HCT116 (cell line): ENCODE data around the gene HAGH. TPM values are rescaled to one million over a fixed set of nuclear protein-coding genes. Genes with fewer than 3 reads are reported as not detected.

Source experiments
- ATAC-seq: fragments of 200-7000 bp; cut with Tn5 transposase; 2 replicates; pipeline ENCODE4 v1.9.1; 2020; ENCODE audit warnings: mild to moderate bottlenecking, moderate library complexity
- BruUV-seq: library from RNA; stranded (reverse); fragments of 400-500 nt; replicated peaks from 2 replicates; lab custom pipeline; 2021; lab: Mats Ljungman, UMichigan
- CTCF ChIA-PET: fragments of 300-600 bp; sonication (Branson Sonifier 250); formaldehyde crosslinking; loops from one replicate; lab custom pipeline; 2021; ENCODE audit warnings: antibody characterized with exemption; lab: Charles Lee
- POLR2A ChIA-PET: fragments of 300-600, 350-600 bp; sonication (Branson Sonifier 250); formaldehyde crosslinking; loops from one replicate; lab custom pipeline; 2021; ENCODE audit warnings: antibody characterized with exemption; lab: Charles Lee
- RAD21 ChIA-PET, 2 experiments: fragments of 300-600 bp; sonication (Branson Sonifier 250); formaldehyde crosslinking; loops; one replicate each; lab custom pipeline; 2023; ENCODE audit warnings: low total read pairs in 2 of 2; ENCODE audit not compliant: uncharacterized antibody in 2 of 2, unreplicated experiment in 2 of 2, low non-redundant PET in 1 of 2; lab: Charles Lee
- DNase-seq: peaks from one replicate; pipeline ENCODE4 v3.0.0-alpha.2; 2010; ENCODE audit warnings: low read depth, low spot score
- H2AFZ ChIP-seq: fragments of 200-600 bp; shearing (Covaris generic), sonication (generic); 2 replicates; pipeline ENCODE4 v1.6.1; 2017; ENCODE audit warnings: low read depth, mixed run types, mixed read lengths, antibody characterized with exemption, low read length; ENCODE audit not compliant: poor library complexity, severe bottlenecking
- H3K27ac ChIP-seq: 2 replicates; pipeline ENCODE4 v1.5.1; 2012; ENCODE audit warnings: low read depth, low read length
- H3K27me3 ChIP-seq: fragments of 200-600 bp; sonication (generic); 2 replicates; pipeline ENCODE4 v1.6.1; 2016; ENCODE audit warnings: mixed run types, low read length, mixed read lengths; ENCODE audit not compliant: insufficient read depth
- H3K36me3 ChIP-seq, 2 experiments: fragments of 200-500 bp in 1 of 2; fragments of 200-600 bp in 1 of 2; sonication (Bioruptor generic) in 1 of 2; sonication (generic) in 1 of 2; 2 replicates each; pipeline versions ENCODE4 v1.5.1 to v1.6.1; 2014 to 2016; ENCODE audit warnings: low read length in 2 of 2, inconsistent platforms in 1 of 2, mixed read lengths in 1 of 2, mixed run types in 1 of 2; ENCODE audit not compliant: insufficient read depth in 2 of 2, control insufficient read depth in 1 of 2
- H3K4me1 ChIP-seq, 2 experiments: fragments of 200-600 bp in 1 of 2; sonication (generic) in 1 of 2; 2 replicates each; pipeline versions ENCODE4 v1.5.1 to v1.6.1; 2012 to 2017; ENCODE audit warnings: low read length in 2 of 2, inconsistent platforms in 1 of 2, mild to moderate bottlenecking in 1 of 2, mixed read lengths in 1 of 2, mixed run types in 1 of 2, moderate library complexity in 1 of 2; ENCODE audit not compliant: insufficient read depth in 2 of 2, control insufficient read depth in 1 of 2
- H3K4me2 ChIP-seq: fragments of 200-600 bp; sonication (generic); 2 replicates; pipeline ENCODE4 v1.6.1; 2017; ENCODE audit warnings: mixed run types, low read length, mixed read lengths
- H3K4me3 ChIP-seq, 2 experiments: fragments of 200-600 bp in 1 of 2; sonication (generic) in 1 of 2; replicated peaks in 1 of 2; 2 replicates each; pipeline ENCODE4 v1.5.1; 2011 to 2016; ENCODE audit warnings: low read length in 2 of 2, control low read depth in 1 of 2, low read depth in 1 of 2, mild to moderate bottlenecking in 1 of 2, mixed read lengths in 1 of 2, mixed run types in 1 of 2
- H3K79me2 ChIP-seq: fragments of 200-600 bp; sonication (generic); 2 replicates; pipeline ENCODE4 v1.6.1; 2017; ENCODE audit warnings: mild to moderate bottlenecking, mixed run types, low read length, moderate library complexity, mixed read lengths; ENCODE audit not compliant: insufficient read depth
- H3K9ac ChIP-seq: fragments of 200-600 bp; sonication (generic); 2 replicates; pipeline ENCODE4 v1.6.1; 2016; ENCODE audit warnings: low read length, mixed read lengths
- H3K9me2 ChIP-seq: fragments of 200-600 bp; sonication (generic), shearing (Covaris generic); 2 replicates; pipeline ENCODE4 v1.6.1; 2017; ENCODE audit warnings: mixed run types, mild to moderate bottlenecking, moderate library complexity; ENCODE audit not compliant: insufficient read depth
- H3K9me3 ChIP-seq, 2 experiments: fragments of 200-500 bp in 1 of 2; fragments of 200-600 bp in 1 of 2; sonication (Bioruptor generic) in 1 of 2; sonication (generic) in 1 of 2; 2 replicates each; pipeline ENCODE4 v1.6.1; 2014 to 2017; ENCODE audit warnings: low read length in 2 of 2, mixed read lengths in 2 of 2, inconsistent platforms in 1 of 2, low read depth in 1 of 2, mild to moderate bottlenecking in 1 of 2, mixed run types in 1 of 2, moderate library complexity in 1 of 2; ENCODE audit not compliant: control insufficient read depth in 1 of 2, insufficient read depth in 1 of 2
- H4K20me1 ChIP-seq: fragments of 200-600 bp; sonication (generic), shearing (Covaris generic); 2 replicates; pipeline ENCODE4 v1.6.1; 2017; ENCODE audit warnings: mixed run types, mild to moderate bottlenecking, moderate library complexity; ENCODE audit not compliant: insufficient read depth
- CBX3 ChIP-seq: IDR thresholded peaks from 2 replicates; pipeline ENCODE4 v1.6.1; 2012; ENCODE audit warnings: low read depth
- CTCF ChIP-seq, 3 experiments: fragments of 200-600 bp in 1 of 3; sonication (generic) in 1 of 3; IDR thresholded peaks in 2 of 3; conservative IDR thresholded peaks in 1 of 3; 2 replicates each; pipeline ENCODE4 v1.5.1; 2012 to 2017; ENCODE audit warnings: low read depth in 2 of 3, low read length in 2 of 3, antibody characterized with exemption in 1 of 3, borderline replicate concordance in 1 of 3, control low read depth in 1 of 3, mild to moderate bottlenecking in 1 of 3, mixed read lengths in 1 of 3, mixed run types in 1 of 3, moderate library complexity in 1 of 3; ENCODE audit not compliant: insufficient read depth in 1 of 3
- ELF1 ChIP-seq: IDR thresholded peaks from 2 replicates; pipeline ENCODE4 v1.6.1; 2012; ENCODE audit warnings: low read depth, borderline replicate concordance
- EZH2phosphoT487 ChIP-seq: fragments of 200-600 bp; IDR thresholded peaks from 2 replicates; pipeline ENCODE4 v1.6.1; 2018; ENCODE audit warnings: antibody characterized with exemption, borderline replicate concordance
- JUND ChIP-seq: IDR thresholded peaks from 2 replicates; pipeline ENCODE4 v1.6.1; 2012
- MAX ChIP-seq: IDR thresholded peaks from 2 replicates; pipeline ENCODE4 v1.6.1; 2012
- POLR2AphosphoS5 ChIP-seq: IDR thresholded peaks from 2 replicates; pipeline ENCODE4 v1.6.1; 2011; ENCODE audit warnings: mild to moderate bottlenecking, low read depth, low read length, moderate library complexity
- RAD21 ChIP-seq: IDR thresholded peaks from 2 replicates; pipeline ENCODE4 v1.6.1; 2012; ENCODE audit warnings: low read depth, mild to moderate bottlenecking
- SP1 ChIP-seq: IDR thresholded peaks from 2 replicates; pipeline ENCODE4 v1.6.1; 2012; ENCODE audit warnings: low read depth
- SRF ChIP-seq: IDR thresholded peaks from 2 replicates; pipeline ENCODE4 v1.6.1; 2012; ENCODE audit warnings: low read depth
- TCF7L2 ChIP-seq: IDR thresholded peaks from 2 replicates; pipeline ENCODE4 v1.7.0; 2011; ENCODE audit warnings: borderline replicate concordance, inconsistent platforms; ENCODE audit not compliant: insufficient read depth, insufficient read length; ENCODE audit errors: extremely low read depth
- ZBTB33 ChIP-seq: IDR thresholded peaks from 2 replicates; pipeline ENCODE4 v1.6.1; 2011; ENCODE audit warnings: mild to moderate bottlenecking, low read length, moderate library complexity; ENCODE audit not compliant: insufficient replicate concordance; ENCODE audit errors: extremely low read depth
- ZNF274 ChIP-seq: fragments of 200-500 bp; sonication (Bioruptor generic); IDR thresholded peaks from 2 replicates; pipeline ENCODE4 v1.6.1; 2014; ENCODE audit warnings: mild to moderate bottlenecking, low read depth, low read length, inconsistent platforms
- intact Hi-C: fragments of 100-400 bp; cut with micrococcal nuclease; formaldehyde crosslinking; loops from 2 replicates; pipeline ENCODE4 v1.10.0; 2022
- total RNA-seq: library from RNA; stranded (reverse); gene quantifications from one replicate; pipeline ENCODE4 v1.2.1, GENCODE V29; 2021; ENCODE audit not compliant: unreplicated experiment
- TF ChIP-seq, protein P1 (sequence below): IDR thresholded peaks from 2 replicates; pipeline ENCODE4 v1.6.1; 2012; ENCODE audit warnings: low read depth

Gene HAGH
- total RNA-seq, 1 experiment from 2014 or later, result 39.1 TPM

GRCh38 chr16:1775846-1776671, 50.6 kb downstream of the HAGH start:
- Histone ChIP-seq H3K9me3 (no peaks in the 10 kb centered on the region), H3K4me1 (peaks cover 6 to 21% of the 10 kb centered on the region in 2 experiments), H3K9ac (no peak overlapping the region), H3K4me3 (no peak overlapping the region), H3K4me2 (no peak overlapping the region), H2AFZ (no peak overlapping the region), H3K9me2 (no peaks in the 10 kb centered on the region), H3K36me3 (peaks cover 0 to 8% of the 10 kb centered on the region in 2 experiments; a peak in 3 of 4 replicates), H4K20me1 (no peaks in the 10 kb centered on the region), H3K27me3 (no peaks in the 10 kb centered on the region), H3K79me2 (peaks cover 41% of the 10 kb centered on the region), H3K27ac (no peak overlapping the region)
- BruUV-seq, result no TSS peak
- DNase-seq (no peak), ATAC-seq (no peak)
- TF ChIP-seq EZH2phosphoT487 (no peak), SP1 (no peak), ELF1 (no peak), RAD21 (no peak), CBX3 (no peak), ZNF274 (no peak), SRF (no peak), JUND (no peak), TCF7L2 (no peak), MAX (no peak), CTCF (IDR thresholded peaks at IDR 0.05 in 2 of 3, conservative IDR thresholded peaks at IDR 0.05 in 1 of 3; ENCODE audit: borderline replicate concordance in 1 of 3, insufficient read depth in 1 of 3, low read depth in 2 of 3, low read length in 2 of 3) (no peak), POLR2AphosphoS5 (no peak), ZBTB33 (no peak)
- TF ChIP-seq, protein P1, sequence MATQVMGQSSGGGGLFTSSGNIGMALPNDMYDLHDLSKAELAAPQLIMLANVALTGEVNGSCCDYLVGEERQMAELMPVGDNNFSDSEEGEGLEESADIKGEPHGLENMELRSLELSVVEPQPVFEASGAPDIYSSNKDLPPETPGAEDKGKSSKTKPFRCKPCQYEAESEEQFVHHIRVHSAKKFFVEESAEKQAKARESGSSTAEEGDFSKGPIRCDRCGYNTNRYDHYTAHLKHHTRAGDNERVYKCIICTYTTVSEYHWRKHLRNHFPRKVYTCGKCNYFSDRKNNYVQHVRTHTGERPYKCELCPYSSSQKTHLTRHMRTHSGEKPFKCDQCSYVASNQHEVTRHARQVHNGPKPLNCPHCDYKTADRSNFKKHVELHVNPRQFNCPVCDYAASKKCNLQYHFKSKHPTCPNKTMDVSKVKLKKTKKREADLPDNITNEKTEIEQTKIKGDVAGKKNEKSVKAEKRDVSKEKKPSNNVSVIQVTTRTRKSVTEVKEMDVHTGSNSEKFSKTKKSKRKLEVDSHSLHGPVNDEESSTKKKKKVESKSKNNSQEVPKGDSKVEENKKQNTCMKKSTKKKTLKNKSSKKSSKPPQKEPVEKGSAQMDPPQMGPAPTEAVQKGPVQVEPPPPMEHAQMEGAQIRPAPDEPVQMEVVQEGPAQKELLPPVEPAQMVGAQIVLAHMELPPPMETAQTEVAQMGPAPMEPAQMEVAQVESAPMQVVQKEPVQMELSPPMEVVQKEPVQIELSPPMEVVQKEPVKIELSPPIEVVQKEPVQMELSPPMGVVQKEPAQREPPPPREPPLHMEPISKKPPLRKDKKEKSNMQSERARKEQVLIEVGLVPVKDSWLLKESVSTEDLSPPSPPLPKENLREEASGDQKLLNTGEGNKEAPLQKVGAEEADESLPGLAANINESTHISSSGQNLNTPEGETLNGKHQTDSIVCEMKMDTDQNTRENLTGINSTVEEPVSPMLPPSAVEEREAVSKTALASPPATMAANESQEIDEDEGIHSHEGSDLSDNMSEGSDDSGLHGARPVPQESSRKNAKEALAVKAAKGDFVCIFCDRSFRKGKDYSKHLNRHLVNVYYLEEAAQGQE, result no peak
- POLR2A ChIA-PET, result no interaction called here
- CTCF ChIA-PET, result no interaction called here
- RAD21 ChIA-PET, result no interaction called here
- intact Hi-C loops, result no loop called here
